ENCODE measurements around the gene OPRM1.

The OPRM1 gene

GRCh38 chr6:154213782-154214181 is 174.7 kb downstream of the OPRM1 start:
- no peak for DNase-seq

GRCh38 chr6:154218301-154218700 is 179.3 kb downstream of the OPRM1 start:
- DNase-seq, result no peak

GRCh38 chr6:154218787-154219186 is 179.7 kb downstream of the OPRM1 start:
- DNase-seq, result no peak

GRCh38 chr6:154219250-154219649 is 180.2 kb downstream of the OPRM1 start:
- DNase-seq, result no peak

GRCh38 chr6:154222716-154223115 is 183.7 kb downstream of the OPRM1 start:
- no peak for DNase-seq

- DNase-seq, result peak; percentile 2
Observed at GRCh38 chr6:154223296-154223695, 184.3 kb downstream of the OPRM1 start.

GRCh38 chr6:154226461-154226860 is 187.4 kb downstream of the OPRM1 start:
- DNase-seq, result no peak

- DNase-seq, result no peak
Observed at GRCh38 chr6:154227862-154228520, 189.0 kb downstream of the OPRM1 start.

GRCh38 chr6:154228521-154228905 is 189.5 kb downstream of the OPRM1 start:
- DNase-seq, result no peak

GRCh38 chr6:154229786-154230185 is 190.7 kb downstream of the OPRM1 start:
- DNase-seq, result no peak

GRCh38 chr6:154230393-154230792 is 191.4 kb downstream of the OPRM1 start:
- no peak for DNase-seq

- DNase-seq, result no peak
Observed at GRCh38 chr6:154230910-154231595, 192.0 kb downstream of the OPRM1 start.

GRCh38 chr6:154232013-154232910 is 193.2 kb downstream of the OPRM1 start:
- DNase-seq, result peak; percentile 37

GRCh38 chr6:154233383-154233782 is 194.3 kb downstream of the OPRM1 start:
- DNase-seq, result no peak

GRCh38 chr6:154234019-154234772 is 195.2 kb downstream of the OPRM1 start:
- DNase-seq, result no peak

GRCh38 chr6:154236646-154237301 is 197.7 kb downstream of the OPRM1 start:
- DNase-seq, result no peak

- no peak for DNase-seq
Observed at GRCh38 chr6:154238831-154239230, 199.8 kb downstream of the OPRM1 start.

GRCh38 chr6:154239392-154239791 is 200.4 kb downstream of the OPRM1 start:
- no peak for DNase-seq

GRCh38 chr6:154241061-154241460 is 202.0 kb downstream of the OPRM1 start:
- DNase-seq, result peak; percentile 37

GRCh38 chr6:154241581-154241980 is 202.5 kb downstream of the OPRM1 start:
- DNase-seq, result peak; percentile 14

GRCh38 chr6:154242617-154243357 is 203.7 kb downstream of the OPRM1 start:
- no peak for DNase-seq

Measured in fibroblast of skin of right biceps (primary cell).